Activated gamma-delta T cell (primary cell): ENCODE results near the gene SGCD.

Experiments used
- DNase-seq: peaks from one replicate; lab custom pipeline; 2025; lab: John Stamatoyannopoulos, UW

The SGCD gene

GRCh38 chr5:156460471-156460870, 133.5 kb downstream of the SGCD start:
- no peak for DNase-seq

- DNase-seq: no peak
Measured at GRCh38 chr5:156466871-156467270, 139.9 kb downstream of the SGCD start.

- DNase-seq: no peak
Measured at GRCh38 chr5:156469636-156470035, 142.7 kb downstream of the SGCD start.

- no peak for DNase-seq
Measured at GRCh38 chr5:156471893-156472292, 144.9 kb downstream of the SGCD start.

GRCh38 chr5:156473269-156473908, 146.4 kb downstream of the SGCD start:
- no peak for DNase-seq

- DNase-seq: no peak
Measured at GRCh38 chr5:156474251-156474650, 147.3 kb downstream of the SGCD start.

GRCh38 chr5:156475182-156476157, 148.5 kb downstream of the SGCD start:
- no peak for DNase-seq

- DNase-seq: no peak
Measured at GRCh38 chr5:156476158-156476551, 149.2 kb downstream of the SGCD start.

GRCh38 chr5:156476678-156477077, 149.7 kb downstream of the SGCD start:
- no peak for DNase-seq

- no peak for DNase-seq
Measured at GRCh38 chr5:156477196-156477595, 150.2 kb downstream of the SGCD start.

GRCh38 chr5:156479849-156480248, 152.9 kb downstream of the SGCD start:
- no peak for DNase-seq

- DNase-seq: no peak
Measured at GRCh38 chr5:156481741-156482140, 154.8 kb downstream of the SGCD start.

- no peak for DNase-seq
Measured at GRCh38 chr5:156482818-156483217, 155.9 kb downstream of the SGCD start.

GRCh38 chr5:156486394-156487238, 159.7 kb downstream of the SGCD start:
- DNase-seq: no peak

GRCh38 chr5:156491766-156492165, 164.8 kb downstream of the SGCD start:
- DNase-seq: no peak

GRCh38 chr5:156496291-156496690, 169.3 kb downstream of the SGCD start:
- DNase-seq: no peak

GRCh38 chr5:156497804-156498208, 170.8 kb downstream of the SGCD start:
- DNase-seq: no peak

- no peak for DNase-seq
Measured at GRCh38 chr5:156498226-156498980, 171.4 kb downstream of the SGCD start.

GRCh38 chr5:156500755-156501154, 173.8 kb downstream of the SGCD start:
- DNase-seq: no peak

GRCh38 chr5:156505101-156505500, 178.1 kb downstream of the SGCD start:
- DNase-seq: no peak

GRCh38 chr5:156513123-156513815, 186.3 kb downstream of the SGCD start:
- DNase-seq: no peak
